SIG-M5 treated with dmso at 0.1 percent for 504 hours (cell line): ENCODE results near the gene THAP3.
"Not testable (repeated sequence)": the region's sequence is repeated elsewhere in the genome, so short reads cannot be mapped to it uniquely, and the experiment has no call there.

Experiments
- DNase-seq: peaks from one replicate; lab custom pipeline; 2025; ENCODE audit not compliant: unreplicated experiment; lab: John Stamatoyannopoulos, UW

THAP3 gene

GRCh38 chr1:6591222-6591621, 33.4 kb upstream of the THAP3 start:
- DNase-seq: no peak

- DNase-seq: no peak
These were observed 33.0 kb upstream of the THAP3 start for GRCh38 chr1:6591644-6592043.

GRCh38 chr1:6592441-6592840, 32.2 kb upstream of the THAP3 start:
- no peak for DNase-seq

GRCh38 chr1:6592865-6593593, 31.6 kb upstream of the THAP3 start:
- DNase-seq: no peak

GRCh38 chr1:6593810-6594209, 30.9 kb upstream of the THAP3 start:
- DNase-seq: no peak

GRCh38 chr1:6594977-6595740, 29.5 kb upstream of the THAP3 start:
- DNase-seq: no peak

- no peak for DNase-seq
These were observed 28.3 kb upstream of the THAP3 start for GRCh38 chr1:6596351-6596750.

GRCh38 chr1:6596886-6597776, 27.5 kb upstream of the THAP3 start:
- no peak for DNase-seq

- DNase-seq: no peak
These were observed 26.9 kb upstream of the THAP3 start for GRCh38 chr1:6597777-6598131.

GRCh38 chr1:6599141-6599975, 25.3 kb upstream of the THAP3 start:
- peak; percentile 73 for DNase-seq

- DNase-seq: not testable (repeated sequence)
These were observed 24.7 kb upstream of the THAP3 start for GRCh38 chr1:6599991-6600390.

- DNase-seq: no peak
These were observed 24.1 kb upstream of the THAP3 start for GRCh38 chr1:6600410-6601048.

- DNase-seq: peak; percentile 80
These were observed 23.4 kb upstream of the THAP3 start for GRCh38 chr1:6601049-6601922.

GRCh38 chr1:6601923-6602668, 22.6 kb upstream of the THAP3 start:
- DNase-seq: no peak

GRCh38 chr1:6602669-6603237, 21.9 kb upstream of the THAP3 start, which contains the start of gene KLHL21:
Gene KLHL21 (minus strand): TSS chr1:6602869. CDS start chr1:6602817, 52 bp downstream.
- peak; percentile 80 for DNase-seq

- DNase-seq: peak; percentile 58
These were observed 21.3 kb upstream of the THAP3 start for GRCh38 chr1:6603238-6603914.

- DNase-seq: no peak
These were observed 20.6 kb upstream of the THAP3 start for GRCh38 chr1:6603915-6604558.
